Measurements from ENCODE around the gene KAZN. TPM values are rescaled to one million over a fixed set of nuclear protein-coding genes. Genes with fewer than 3 reads are reported as not detected.

Gene KAZN
- total RNA-seq, 1 donor from 2014 or later: 9.6 TPM

GRCh38 chr1:14677292-14677971 lies 78.9 kb downstream of the KAZN start:
- DNase-seq: no peak

DNA sequence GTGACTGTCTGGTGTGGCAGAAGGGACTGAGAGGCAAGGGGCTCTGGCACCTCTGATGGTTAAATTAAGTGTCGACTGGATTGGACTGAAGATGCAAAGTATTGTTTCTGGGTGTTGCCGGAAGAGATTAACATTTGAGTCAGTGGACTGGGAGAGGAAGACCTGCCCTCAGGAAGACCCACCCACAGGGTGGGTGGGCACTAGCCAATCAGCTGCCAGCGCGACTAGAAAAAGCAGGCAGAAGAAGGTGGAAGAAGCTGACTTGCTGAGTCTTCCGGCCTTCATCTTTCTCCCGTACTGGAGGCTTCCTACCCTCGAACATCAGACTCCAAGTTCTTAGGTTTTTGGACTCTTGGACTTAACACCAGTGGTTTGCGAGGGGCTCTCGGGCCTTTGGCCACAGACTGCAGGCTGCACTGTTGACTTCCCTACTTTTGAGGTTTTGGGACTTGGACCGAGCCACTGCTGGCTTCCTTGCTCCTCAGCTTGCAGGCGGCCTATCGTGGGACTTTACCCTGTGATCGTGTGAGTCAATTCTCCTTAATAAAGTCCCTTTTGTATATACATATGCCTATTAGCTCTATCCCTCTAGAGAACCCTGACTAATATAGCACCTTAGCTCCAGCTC lies 79.6 kb downstream of the KAZN start:
- DNase-seq: no peak

- no peak for DNase-seq
Observed at GRCh38 chr1:14679027-14679688, 80.7 kb downstream of the KAZN start.

DNA sequence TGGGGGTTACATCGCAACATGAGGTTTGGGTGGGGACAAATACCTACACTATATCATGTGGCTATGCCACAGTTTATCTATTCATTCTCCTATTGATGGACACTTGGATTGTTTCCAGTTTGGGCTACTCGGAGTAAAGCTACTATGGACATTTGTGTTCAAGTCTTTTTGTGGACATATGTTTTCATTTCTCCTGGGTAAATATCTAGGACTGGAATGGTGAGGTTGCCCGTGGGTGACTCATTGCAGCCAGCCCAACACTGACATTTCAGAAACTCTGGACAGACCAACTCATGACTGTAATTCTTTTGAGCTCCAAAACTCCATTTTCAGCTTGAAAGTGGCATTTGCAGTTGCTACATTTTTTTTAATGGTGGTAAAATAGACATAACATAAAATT lies 82.7 kb downstream of the KAZN start:
- no peak for DNase-seq

GRCh38 chr1:14682941-14683621 lies 84.6 kb downstream of the KAZN start:
- DNase-seq: no peak

- no peak for DNase-seq
Observed at GRCh38 chr1:14685078-14685477, 86.6 kb downstream of the KAZN start.

DNA sequence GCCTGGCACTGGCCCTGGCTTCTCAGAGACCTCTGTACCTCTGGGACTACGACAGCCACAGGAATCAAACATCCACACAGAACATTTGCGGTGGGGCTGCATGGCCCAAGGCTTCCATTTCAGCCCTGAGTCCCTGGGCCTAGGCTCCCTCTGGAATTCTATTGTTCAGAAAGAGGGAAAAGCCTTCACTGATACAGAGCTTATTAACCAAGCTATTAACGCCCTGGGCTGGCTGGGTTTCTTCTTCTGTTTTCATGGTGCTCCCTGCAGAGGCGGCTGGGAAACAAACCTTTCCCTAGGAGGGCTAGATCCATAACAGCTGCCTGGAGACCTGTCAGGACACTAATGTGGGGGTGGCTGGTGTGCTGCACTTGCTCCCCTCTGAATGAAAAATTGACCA lies 88.2 kb downstream of the KAZN start:
- DNase-seq: no peak

DNA sequence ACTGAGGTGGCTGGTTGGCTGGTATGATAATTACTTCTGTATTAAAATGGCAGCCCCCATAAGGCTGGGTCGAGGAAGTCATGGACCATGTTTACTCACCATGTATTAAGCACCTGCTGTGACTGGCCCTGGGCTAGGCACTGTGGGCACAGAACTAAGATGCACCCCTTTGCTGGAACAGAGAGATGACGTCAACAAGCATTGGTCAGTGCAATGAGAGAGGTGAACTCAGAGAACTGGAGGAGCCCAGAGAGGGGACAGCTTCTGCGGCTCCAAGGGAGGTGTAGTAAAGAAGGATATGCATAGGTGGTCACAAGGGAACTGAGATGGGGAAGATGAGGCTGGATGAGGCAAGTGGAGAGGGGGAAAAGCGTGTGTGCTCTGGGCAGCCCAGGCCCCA lies 88.7 kb downstream of the KAZN start:
- DNase-seq: no peak

DNA sequence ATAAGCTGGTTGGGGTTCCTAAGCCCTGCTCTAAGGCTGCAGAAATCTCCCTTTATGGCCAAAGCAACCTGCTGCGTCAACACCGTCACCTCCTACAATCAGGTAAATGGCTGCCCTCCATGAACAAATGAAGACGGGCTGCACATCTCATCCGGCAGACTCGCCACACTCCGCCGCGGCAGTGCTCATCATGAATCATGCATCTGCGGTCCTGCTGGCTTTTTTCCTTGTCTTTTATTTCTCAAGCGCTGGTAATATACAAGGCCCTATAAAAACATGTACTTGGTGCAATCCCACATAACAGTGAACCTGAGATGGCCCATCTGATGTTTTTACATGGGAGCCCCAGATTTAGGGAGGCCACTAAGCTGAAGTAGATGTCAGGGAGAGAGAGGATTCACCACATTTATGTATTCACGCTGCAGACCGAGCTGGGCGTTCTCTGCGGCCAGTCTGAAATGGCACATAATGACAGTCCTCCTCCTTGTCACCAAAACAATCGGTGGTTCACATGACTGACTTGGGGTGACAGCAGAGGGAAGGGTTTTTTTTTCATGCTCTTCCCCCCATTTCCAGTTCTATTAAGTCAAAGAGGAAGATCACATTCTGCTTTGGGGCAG lies 91.6 kb downstream of the KAZN start:
- no peak for DNase-seq

GRCh38 chr1:14693949-14694348 lies 95.5 kb downstream of the KAZN start:
- no peak for DNase-seq

GRCh38 chr1:14694589-14694988 lies 96.1 kb downstream of the KAZN start:
- no peak for DNase-seq

- no peak for DNase-seq
Observed at GRCh38 chr1:14696761-14697160, 98.3 kb downstream of the KAZN start.

- no peak for DNase-seq
Observed at GRCh38 chr1:14697353-14697752, 98.9 kb downstream of the KAZN start.

DNA sequence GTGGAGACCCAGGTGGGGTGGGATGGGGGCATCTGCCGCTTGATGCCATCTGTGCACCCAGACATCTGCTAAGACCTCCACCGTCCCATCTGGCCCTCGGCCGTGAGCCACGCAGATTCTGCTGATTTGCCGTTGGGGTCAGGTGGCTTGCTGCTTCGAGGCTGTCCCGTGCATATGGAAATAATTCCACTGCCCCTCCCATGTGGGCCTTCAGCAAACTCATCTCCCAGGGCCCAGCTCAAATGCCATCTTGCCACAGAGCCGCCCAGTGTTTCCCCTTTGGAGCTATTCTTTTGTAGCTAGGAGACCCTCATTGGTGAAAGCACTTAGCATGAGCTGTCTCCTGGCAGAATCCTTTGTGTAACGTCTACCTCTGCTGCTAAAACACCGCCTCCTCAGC lies 99.8 kb downstream of the KAZN start:
- no peak for DNase-seq

- DNase-seq: no peak
Observed at GRCh38 chr1:14699620-14700019, 101.1 kb downstream of the KAZN start.

GRCh38 chr1:14704846-14705245 lies 106.4 kb downstream of the KAZN start:
- DNase-seq: no peak

- DNase-seq: no peak
Observed at GRCh38 chr1:14705824-14706223, 107.3 kb downstream of the KAZN start.

- no peak for DNase-seq
Observed at GRCh38 chr1:14706631-14707030, 108.1 kb downstream of the KAZN start.

GRCh38 chr1:14707531-14708445 lies 109.3 kb downstream of the KAZN start:
- DNase-seq: no peak

- DNase-seq: no peak
Observed at GRCh38 chr1:14710331-14710730, 111.8 kb downstream of the KAZN start.

DNA sequence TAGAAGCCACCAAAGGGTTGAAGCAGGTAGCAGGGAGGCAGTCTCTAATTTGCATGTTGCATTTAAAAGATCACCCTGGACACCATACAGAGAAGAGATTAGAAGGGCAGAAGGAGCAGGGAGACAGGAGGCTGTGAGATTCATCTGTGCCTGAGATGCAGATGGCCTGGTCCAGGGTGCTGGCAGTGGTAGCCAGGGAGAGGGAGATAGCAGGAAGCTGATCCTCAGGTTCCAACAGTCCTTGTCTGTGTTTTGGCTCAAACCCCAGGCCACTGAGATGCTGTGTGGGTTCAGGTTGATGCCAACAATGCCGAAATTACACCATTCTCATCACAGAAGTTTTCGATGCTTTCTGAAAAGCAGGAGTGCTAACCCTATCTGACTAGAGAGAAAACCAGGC lies 113.7 kb downstream of the KAZN start:
- no peak for DNase-seq

- DNase-seq: no peak
Observed at GRCh38 chr1:14713077-14713476, 114.6 kb downstream of the KAZN start.

All from skin of body (tissue), 2 donors.